ENCODE data around the gene TNFRSF8.

The TNFRSF8 gene

GRCh38 chr1:12021616-12022015 is 41.5 kb upstream of the TNFRSF8 start:
- H3K4me2 ChIP-seq (ENCODE audit: low read length), result no peak overlapping the region
- TF ChIP-seq EZH2 (IDR thresholded peaks at IDR 0.05; ENCODE audit: borderline replicate concordance, low read length) (no peak), CTCF (IDR thresholded peaks at IDR 0.05; ENCODE audit: low read length) (no peak)
- no peaks in the 10 kb centered on the region for H4K20me1 ChIP-seq (ENCODE audit: insufficient read depth, low read length)

GRCh38 chr1:12022036-12022435 is 41.1 kb upstream of the TNFRSF8 start:
- H3K79me2 ChIP-seq (ENCODE audit: insufficient read depth, low read length), result peaks cover 4% of the 10 kb centered on the region; the same call in 1 of the 2 replicates
- no peak overlapping the region for H3K9ac ChIP-seq (ENCODE audit: low read length)
- H3K36me3 ChIP-seq (ENCODE audit: insufficient read depth, low read length), result peaks cover 29% of the 10 kb centered on the region

More at GRCh38 chr1:12021616-12022015, 41.5 kb upstream of the TNFRSF8 start:
- Histone ChIP-seq H3F3A (ENCODE audit: insufficient read depth, low read length) (no peaks in the 10 kb centered on the region; the same call in 1 of the 2 replicates), H3K9me2 (ENCODE audit: low read depth, low read length) (no peaks in the 10 kb centered on the region), H3K9me3 (ENCODE audit: low read length) (no peaks in the 10 kb centered on the region), H3K4me3 (ENCODE audit: low read depth, low read length, poor library complexity, severe bottlenecking) (no peak overlapping the region), H3K27me3 (ENCODE audit: insufficient read depth, low read length) (no peaks in the 10 kb centered on the region), H3K79me2 (ENCODE audit: insufficient read depth, low read length) (peaks cover 4% of the 10 kb centered on the region; the same call in 1 of the 2 replicates), H3K27ac (ENCODE audit: low read depth, low read length, poor library complexity, severe bottlenecking) (no peak overlapping the region), H3K36me3 (ENCODE audit: insufficient read depth, low read length) (peaks cover 28% of the 10 kb centered on the region), H3K4me1 (ENCODE audit: insufficient read depth, low read length, severe bottlenecking) (peaks cover 12% of the 10 kb centered on the region), H2AFZ (ENCODE audit: low read length) (no peak overlapping the region), H3K9ac (ENCODE audit: low read length) (no peak overlapping the region)

GRCh38 chr1:12026586-12026985 is 36.5 kb upstream of the TNFRSF8 start:
- H4K20me1 ChIP-seq (ENCODE audit: insufficient read depth, low read length), result no peaks in the 10 kb centered on the region
- no peaks in the 10 kb centered on the region for H3K27me3 ChIP-seq (ENCODE audit: insufficient read depth, low read length)
- no peak overlapping the region for H3K4me3 ChIP-seq (ENCODE audit: low read depth, low read length, poor library complexity, severe bottlenecking)
- no peaks in the 10 kb centered on the region for H3K9me2 ChIP-seq (ENCODE audit: low read depth, low read length)
- no peaks in the 10 kb centered on the region for H3K79me2 ChIP-seq (ENCODE audit: insufficient read depth, low read length)
- H3K4me2 ChIP-seq (ENCODE audit: low read length), result no peak overlapping the region
- H3F3A ChIP-seq (ENCODE audit: insufficient read depth, low read length), result no peaks in the 10 kb centered on the region
- TF ChIP-seq CTCF (IDR thresholded peaks at IDR 0.05; ENCODE audit: low read length) (no peak), EZH2 (IDR thresholded peaks at IDR 0.05; ENCODE audit: borderline replicate concordance, low read length) (no peak)
- H3K9ac ChIP-seq (ENCODE audit: low read length), result no peak overlapping the region
- no peaks in the 10 kb centered on the region for H3K9me3 ChIP-seq (ENCODE audit: low read length)
- H3K4me1 ChIP-seq (ENCODE audit: insufficient read depth, low read length, severe bottlenecking), result no peaks in the 10 kb centered on the region
- no peak overlapping the region for H3K27ac ChIP-seq (ENCODE audit: low read depth, low read length, poor library complexity, severe bottlenecking)
- no peak overlapping the region for H2AFZ ChIP-seq (ENCODE audit: low read length)
- peaks cover 44% of the 10 kb centered on the region for H3K36me3 ChIP-seq (ENCODE audit: insufficient read depth, low read length)

More at GRCh38 chr1:12022036-12022435, 41.1 kb upstream of the TNFRSF8 start:
- H3K9me2 ChIP-seq (ENCODE audit: low read depth, low read length), result no peaks in the 10 kb centered on the region
- peaks cover 12% of the 10 kb centered on the region for H3K4me1 ChIP-seq (ENCODE audit: insufficient read depth, low read length, severe bottlenecking)
- no peak overlapping the region for H3K27ac ChIP-seq (ENCODE audit: low read depth, low read length, poor library complexity, severe bottlenecking)
- H2AFZ ChIP-seq (ENCODE audit: low read length), result no peak overlapping the region
- H3K27me3 ChIP-seq (ENCODE audit: insufficient read depth, low read length), result no peaks in the 10 kb centered on the region
- no peak for TF ChIP-seq EZH2 (IDR thresholded peaks at IDR 0.05; ENCODE audit: borderline replicate concordance, low read length)
- no peak for TF ChIP-seq CTCF (IDR thresholded peaks at IDR 0.05; ENCODE audit: low read length)
- no peaks in the 10 kb centered on the region for H3F3A ChIP-seq (ENCODE audit: insufficient read depth, low read length)
- H3K9me3 ChIP-seq (ENCODE audit: low read length), result no peaks in the 10 kb centered on the region
- no peak overlapping the region for H3K4me3 ChIP-seq (ENCODE audit: low read depth, low read length, poor library complexity, severe bottlenecking)
- H4K20me1 ChIP-seq (ENCODE audit: insufficient read depth, low read length), result no peaks in the 10 kb centered on the region
- no peak overlapping the region for H3K4me2 ChIP-seq (ENCODE audit: low read length)
